DMS79 (cell line): Measurements from ENCODE around the gene UBR4.

Experiments
- DNase-seq: peaks from one replicate; lab custom pipeline; 2025; lab: John Stamatoyannopoulos, UW

The UBR4 gene

GRCh38 chr1:19072285-19072981 lies 137.6 kb downstream of the UBR4 start:
- no peak for DNase-seq

GRCh38 chr1:19071674-19072281 lies 138.3 kb downstream of the UBR4 start:
- DNase-seq: no peak

- DNase-seq: no peak
Observed at GRCh38 chr1:19070891-19071621, 139.0 kb downstream of the UBR4 start.

- DNase-seq: peak; percentile 27
Observed at GRCh38 chr1:19070197-19070651, 139.8 kb downstream of the UBR4 start.

GRCh38 chr1:19068639-19069276 lies 141.3 kb downstream of the UBR4 start:
- no peak for DNase-seq

GRCh38 chr1:19067912-19068638 lies 142.0 kb downstream of the UBR4 start:
- no peak for DNase-seq

GRCh38 chr1:19067182-19067911 lies 142.7 kb downstream of the UBR4 start:
- DNase-seq: no peak

- no peak for DNase-seq
Observed at GRCh38 chr1:19066874-19067181, 143.2 kb downstream of the UBR4 start.

GRCh38 chr1:19066248-19066873 lies 143.7 kb downstream of the UBR4 start:
- DNase-seq: no peak

- peak; percentile 78 for DNase-seq
Observed at GRCh38 chr1:19065526-19066247, 144.4 kb downstream of the UBR4 start.

- no peak for DNase-seq
Observed at GRCh38 chr1:19064906-19065450, 145.1 kb downstream of the UBR4 start.

GRCh38 chr1:19063122-19063521 lies 146.9 kb downstream of the UBR4 start:
- no peak for DNase-seq

GRCh38 chr1:19062258-19063029 lies 147.6 kb downstream of the UBR4 start:
- no peak for DNase-seq

GRCh38 chr1:19061798-19062197 lies 148.3 kb downstream of the UBR4 start:
- no peak for DNase-seq

GRCh38 chr1:19061343-19061742 lies 148.7 kb downstream of the UBR4 start:
- DNase-seq: no peak

GRCh38 chr1:19059773-19060172 lies 150.3 kb downstream of the UBR4 start:
- DNase-seq: no peak

GRCh38 chr1:19058476-19058797 lies 151.6 kb downstream of the UBR4 start:
- DNase-seq: no peak

GRCh38 chr1:19057784-19058475 lies 152.1 kb downstream of the UBR4 start:
- DNase-seq: no peak
